ENCODE measurements around the gene SOD2. TPM values are rescaled to one million over a fixed set of nuclear protein-coding genes. Genes with fewer than 3 reads are reported as not detected.
A peak's percentile ranks its signal among the peaks of the same experiment; 100 is the strongest.
"Not testable (repeated sequence)": the region's sequence is repeated elsewhere in the genome, so short reads cannot be mapped to it uniquely, and the experiment has no call there.

Gene SOD2
- total RNA-seq, 1 experiment from 2014 or later = 202 TPM

DNA sequence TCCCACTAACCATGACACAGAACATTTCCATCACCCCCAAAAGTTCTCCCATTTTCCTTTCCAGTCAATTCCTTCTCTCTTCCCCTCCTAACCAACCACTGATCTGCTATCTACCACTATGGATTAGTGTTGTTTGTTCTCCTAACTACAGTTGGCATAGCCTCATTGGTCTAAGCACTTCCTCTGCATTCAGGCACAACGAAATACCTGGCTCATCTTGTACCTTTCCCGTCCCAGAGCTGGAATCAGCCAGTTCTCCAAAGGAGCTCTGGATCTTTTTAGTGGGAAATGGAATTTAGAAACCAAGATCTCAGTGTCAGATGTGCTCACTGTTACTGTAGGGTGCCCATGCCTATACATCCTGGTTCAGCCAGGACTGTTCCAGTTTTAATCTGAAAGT lies 30.2 kb upstream of the SOD2 start:
- Mint-ChIP-seq H3K4me1 (ENCODE audit: low read depth, unreplicated experiment) (no peaks in the 10 kb centered on the region), H3K4me3 (ENCODE audit: low read depth, unreplicated experiment) (no peak overlapping the region), H3K9me3 (ENCODE audit: low read depth, unreplicated experiment) (peaks cover 3% of the 10 kb centered on the region), H3K27ac (ENCODE audit: unreplicated experiment) (no peak overlapping the region), H3K27me3 (ENCODE audit: unreplicated experiment) (no peaks in the 10 kb centered on the region), H3K36me3 (ENCODE audit: insufficient read depth, unreplicated experiment) (peaks cover 41% of the 10 kb centered on the region)
- CTCF ChIA-PET = no interaction called here
- TF ChIP-seq CTCF (IDR thresholded peaks at IDR 0.05; ENCODE audit: unreplicated experiment) = no peak
- no peak for DNase-seq
- intact Hi-C loops (cut with micrococcal nuclease; ENCODE audit: unreplicated experiment) = no loop called here
- no TSS peak for BruUV-seq (replicated peaks)

GRCh38 chr6:159722655-159723054 lies 29.6 kb upstream of the SOD2 start:
- intact Hi-C loops (cut with micrococcal nuclease; ENCODE audit: unreplicated experiment) = no loop called here
- no peak overlapping the region for H3K4me3 Mint-ChIP-seq (ENCODE audit: low read depth, unreplicated experiment)

DNA sequence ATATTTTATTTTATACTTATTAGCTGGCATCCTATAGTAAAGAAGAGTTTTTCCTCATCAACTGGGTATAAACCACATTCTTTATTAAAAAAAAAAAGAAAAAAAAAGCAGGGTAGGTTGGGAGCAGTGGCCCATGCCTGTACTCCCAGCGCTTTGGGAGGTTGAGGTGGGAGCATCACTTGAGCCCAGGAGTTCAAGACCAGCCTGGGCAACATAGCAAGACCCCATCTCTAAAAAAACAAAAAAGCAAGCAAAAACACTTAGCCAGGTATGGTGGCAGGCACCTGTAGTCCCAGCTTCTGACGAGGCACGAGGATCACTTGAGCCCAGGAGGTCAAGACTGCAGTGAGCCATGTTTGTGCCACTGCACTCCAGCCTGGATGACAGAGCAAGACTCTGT lies 28.9 kb upstream of the SOD2 start:
- H3K4me1 Mint-ChIP-seq (ENCODE audit: low read depth, unreplicated experiment); H3K9me3 Mint-ChIP-seq (ENCODE audit: low read depth, unreplicated experiment); DNase-seq; CTCF ChIA-PET; BruUV-seq (replicated peaks); H3K27ac Mint-ChIP-seq (ENCODE audit: unreplicated experiment); H3K27me3 Mint-ChIP-seq (ENCODE audit: unreplicated experiment); intact Hi-C loops (cut with micrococcal nuclease; ENCODE audit: unreplicated experiment); H3K4me3 Mint-ChIP-seq (ENCODE audit: low read depth, unreplicated experiment): not testable (repeated sequence)
- peaks cover 30% of the 10 kb centered on the region for H3K36me3 Mint-ChIP-seq (ENCODE audit: insufficient read depth, unreplicated experiment)

More at GRCh38 chr6:159722655-159723054, 29.6 kb upstream of the SOD2 start:
- Mint-ChIP-seq H3K4me1 (ENCODE audit: low read depth, unreplicated experiment) (no peaks in the 10 kb centered on the region), H3K27ac (ENCODE audit: unreplicated experiment) (no peak overlapping the region), H3K9me3 (ENCODE audit: low read depth, unreplicated experiment) (peaks cover 3% of the 10 kb centered on the region), H3K36me3 (ENCODE audit: insufficient read depth, unreplicated experiment) (peaks cover 35% of the 10 kb centered on the region), H3K27me3 (ENCODE audit: unreplicated experiment) (no peaks in the 10 kb centered on the region)
- DNase-seq = no peak
- no TSS peak for BruUV-seq (replicated peaks)
- TF ChIP-seq CTCF (IDR thresholded peaks at IDR 0.05; ENCODE audit: unreplicated experiment) = no peak
- CTCF ChIA-PET = no interaction called here

DNA sequence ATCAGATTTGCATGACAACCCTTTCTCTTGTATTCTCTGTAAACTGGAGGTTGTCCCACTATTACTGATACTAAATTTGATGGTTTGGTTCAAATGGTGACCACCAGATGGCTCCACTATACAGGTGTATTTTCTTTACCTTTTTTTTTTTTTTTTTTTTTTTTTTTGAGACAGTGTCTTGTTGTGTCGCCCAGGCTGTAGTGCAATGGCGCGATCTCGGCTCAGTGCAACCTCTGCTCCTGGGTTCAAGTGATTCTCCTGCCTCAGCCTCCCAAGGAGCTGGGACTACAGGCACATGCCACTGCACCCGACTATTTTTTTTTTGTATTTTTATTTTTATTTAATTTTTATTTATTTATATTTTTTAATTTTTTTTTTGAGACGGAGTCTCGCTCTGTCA lies 27.7 kb upstream of the SOD2 start:
- BruUV-seq (replicated peaks) = no TSS peak
- peaks cover 3% of the 10 kb centered on the region for H3K9me3 Mint-ChIP-seq (ENCODE audit: low read depth, unreplicated experiment)
- no peaks in the 10 kb centered on the region for H3K27me3 Mint-ChIP-seq (ENCODE audit: unreplicated experiment)
- intact Hi-C loops (cut with micrococcal nuclease; ENCODE audit: unreplicated experiment) = no loop called here
- H3K4me1 Mint-ChIP-seq (ENCODE audit: low read depth, unreplicated experiment) = no peaks in the 10 kb centered on the region
- DNase-seq = peak; percentile 49
- no peak overlapping the region for H3K27ac Mint-ChIP-seq (ENCODE audit: unreplicated experiment)
- TF ChIP-seq CTCF (IDR thresholded peaks at IDR 0.05; ENCODE audit: unreplicated experiment) = no peak
- peaks cover 17% of the 10 kb centered on the region for H3K36me3 Mint-ChIP-seq (ENCODE audit: insufficient read depth, unreplicated experiment)
- no peak overlapping the region for H3K4me3 Mint-ChIP-seq (ENCODE audit: low read depth, unreplicated experiment)
- CTCF ChIA-PET = no interaction called here

DNA sequence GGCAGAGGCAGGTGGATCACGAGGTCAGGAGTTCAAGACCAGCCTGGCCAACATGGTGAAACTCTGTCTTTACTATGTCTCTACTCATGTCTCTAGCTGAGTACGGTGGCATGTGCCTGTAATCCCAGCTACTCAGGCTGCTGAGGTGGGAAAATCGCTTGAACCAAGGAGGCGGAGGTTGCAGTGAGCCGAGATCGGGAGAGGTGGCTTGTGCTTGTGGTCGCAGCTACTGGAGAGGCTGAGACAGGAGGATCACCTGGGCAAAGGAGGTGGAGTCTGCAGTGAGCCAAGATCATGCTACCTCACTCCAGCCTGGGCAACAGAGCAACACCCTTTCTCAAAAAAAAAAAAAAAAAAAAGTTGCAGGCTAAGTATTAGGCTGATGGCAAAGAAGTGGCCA lies 26.2 kb upstream of the SOD2 start:
- Mint-ChIP-seq H3K27ac (ENCODE audit: unreplicated experiment) (no peak overlapping the region), H3K4me1 (ENCODE audit: low read depth, unreplicated experiment) (no peaks in the 10 kb centered on the region), H3K4me3 (ENCODE audit: low read depth, unreplicated experiment) (no peak overlapping the region), H3K36me3 (ENCODE audit: insufficient read depth, unreplicated experiment) (peaks cover 11% of the 10 kb centered on the region), H3K27me3 (ENCODE audit: unreplicated experiment) (no peaks in the 10 kb centered on the region), H3K9me3 (ENCODE audit: low read depth, unreplicated experiment) (peaks cover 3% of the 10 kb centered on the region)
- BruUV-seq (replicated peaks) = no TSS peak
- CTCF ChIA-PET = interaction anchor here (0.7 kb wide), 1 partner anchor 11 kb away, joined by 6 read pairs; no protein-coding TSS in a partner anchor
- TF ChIP-seq CTCF (IDR thresholded peaks at IDR 0.05; ENCODE audit: unreplicated experiment) = no peak
- intact Hi-C loops (cut with micrococcal nuclease; ENCODE audit: unreplicated experiment) = no loop called here
- no peak for DNase-seq
